NCI-H1417 treated with DMSO at 0.1 percent for 48 hours (cell line): Measurements from ENCODE around the gene CTR9.
"Not testable (repeated sequence)": the region's sequence is repeated elsewhere in the genome, so short reads cannot be mapped to it uniquely, and the experiment has no call there.

ENCODE experiments used
- DNase-seq: peaks from one replicate; lab custom pipeline; 2025; lab: John Stamatoyannopoulos, UW

Gene CTR9

GRCh38 chr11:10822491-10822890 lies 71.4 kb downstream of the CTR9 start:
- not testable (repeated sequence) for DNase-seq

- no peak for DNase-seq
Measured at GRCh38 chr11:10823152-10823579, 72.1 kb downstream of the CTR9 start.

- DNase-seq, result no peak
Measured at GRCh38 chr11:10824888-10825287, 73.8 kb downstream of the CTR9 start.

- no peak for DNase-seq
Measured at GRCh38 chr11:10828402-10828801, 77.4 kb downstream of the CTR9 start.

GRCh38 chr11:10829139-10829538 lies 78.1 kb downstream of the CTR9 start:
- no peak for DNase-seq
